Mammary epithelial cell (primary cell): Measurements from ENCODE around the gene CPXM1.

ENCODE experiments used
- EZH2 ChIP-seq: IDR thresholded peaks from 2 replicates; pipeline ENCODE4 v1.6.1; 2012; ENCODE audit warnings: low read length, inconsistent platforms, borderline replicate concordance
- TF ChIP-seq, protein P1 (sequence below), 2 donors: IDR thresholded peaks in 1 of 2; conservative IDR thresholded peaks in 1 of 2; 2 replicates each; pipeline ENCODE4 v1.5.1; 2011 to 2012; ENCODE audit warnings: inconsistent platforms in 2 of 2, low read length in 2 of 2, mild to moderate bottlenecking in 2 of 2, control low read depth in 1 of 2, low read depth in 1 of 2; ENCODE audit not compliant: insufficient read depth in 1 of 2; ENCODE audit errors: extremely low read depth in 1 of 2

DNA sequence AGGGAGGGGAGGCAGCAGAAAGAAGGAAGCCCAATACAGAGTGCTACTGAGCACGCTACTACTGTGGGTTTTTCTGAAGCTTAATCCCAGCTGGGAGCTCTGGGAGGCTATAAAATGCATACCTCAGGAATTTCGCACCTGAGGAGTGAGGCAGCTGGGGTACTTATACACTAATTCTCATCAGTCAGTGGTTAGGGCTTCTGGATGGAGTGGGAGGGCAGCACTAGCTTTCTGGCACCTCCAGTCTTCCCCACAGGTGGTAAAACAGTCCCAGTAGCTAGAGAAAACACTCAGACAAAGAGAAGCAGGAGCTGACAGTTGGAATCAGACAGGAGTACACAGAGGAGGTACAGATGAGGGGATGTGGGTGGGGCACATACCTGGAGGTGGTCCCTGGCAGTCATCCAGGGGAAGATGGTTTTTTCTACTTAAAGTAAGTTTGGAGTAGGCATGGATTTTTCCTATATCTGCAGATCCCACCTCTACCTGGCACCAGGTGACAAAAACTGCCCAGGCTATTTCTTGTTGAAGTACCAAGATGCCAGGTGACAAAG is 37.8 kb downstream of the CPXM1 start:
- TF ChIP-seq, protein P1, sequence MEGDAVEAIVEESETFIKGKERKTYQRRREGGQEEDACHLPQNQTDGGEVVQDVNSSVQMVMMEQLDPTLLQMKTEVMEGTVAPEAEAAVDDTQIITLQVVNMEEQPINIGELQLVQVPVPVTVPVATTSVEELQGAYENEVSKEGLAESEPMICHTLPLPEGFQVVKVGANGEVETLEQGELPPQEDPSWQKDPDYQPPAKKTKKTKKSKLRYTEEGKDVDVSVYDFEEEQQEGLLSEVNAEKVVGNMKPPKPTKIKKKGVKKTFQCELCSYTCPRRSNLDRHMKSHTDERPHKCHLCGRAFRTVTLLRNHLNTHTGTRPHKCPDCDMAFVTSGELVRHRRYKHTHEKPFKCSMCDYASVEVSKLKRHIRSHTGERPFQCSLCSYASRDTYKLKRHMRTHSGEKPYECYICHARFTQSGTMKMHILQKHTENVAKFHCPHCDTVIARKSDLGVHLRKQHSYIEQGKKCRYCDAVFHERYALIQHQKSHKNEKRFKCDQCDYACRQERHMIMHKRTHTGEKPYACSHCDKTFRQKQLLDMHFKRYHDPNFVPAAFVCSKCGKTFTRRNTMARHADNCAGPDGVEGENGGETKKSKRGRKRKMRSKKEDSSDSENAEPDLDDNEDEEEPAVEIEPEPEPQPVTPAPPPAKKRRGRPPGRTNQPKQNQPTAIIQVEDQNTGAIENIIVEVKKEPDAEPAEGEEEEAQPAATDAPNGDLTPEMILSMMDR (conservative IDR thresholded peaks at IDR 0.05 in 1 of 2, IDR thresholded peaks at IDR 0.05 in 1 of 2; ENCODE audit: extremely low read depth in 1 of 2, insufficient read depth in 1 of 2, low read depth in 1 of 2, low read length in 2 of 2), result no peak
- TF ChIP-seq EZH2, result no peak
